ENCODE measurements around the gene PRKCA.

DNA sequence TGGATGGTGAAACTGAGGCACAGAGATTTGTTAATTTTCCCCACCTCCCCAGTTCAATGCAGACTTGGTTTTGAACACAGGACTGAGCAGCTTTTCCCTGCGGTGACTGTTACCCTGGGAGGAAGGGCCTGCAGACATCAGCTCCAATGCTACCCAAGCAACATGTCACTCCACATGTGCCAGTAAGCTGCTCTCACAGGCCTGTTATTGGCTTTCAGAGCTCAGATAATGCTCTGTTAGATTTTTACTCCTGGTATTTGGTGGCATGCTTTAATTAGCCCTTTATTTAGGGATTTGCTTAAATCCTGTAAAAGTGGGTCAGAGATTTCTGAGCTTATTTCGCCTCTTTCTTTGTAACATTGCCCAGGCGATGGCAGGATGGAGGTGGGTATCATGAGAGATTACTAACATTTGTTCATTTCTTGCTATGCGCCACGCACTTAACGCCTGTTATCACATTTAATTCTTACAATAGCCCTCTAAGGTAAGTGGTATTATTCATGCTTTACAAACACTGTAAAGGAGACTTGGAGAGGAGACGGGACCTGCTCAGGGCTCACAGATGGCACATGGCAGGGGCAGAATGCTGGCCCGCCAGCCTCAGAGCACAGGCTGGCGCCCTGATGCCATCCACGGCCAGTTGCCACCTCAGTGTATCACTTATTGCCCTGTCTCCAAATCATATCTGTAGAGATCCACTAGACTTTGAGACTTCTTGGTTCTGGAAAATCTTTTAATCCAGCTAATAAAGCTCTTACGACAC, 448.5 kb downstream of the PRKCA start:
- TF ChIP-seq, protein P1, sequence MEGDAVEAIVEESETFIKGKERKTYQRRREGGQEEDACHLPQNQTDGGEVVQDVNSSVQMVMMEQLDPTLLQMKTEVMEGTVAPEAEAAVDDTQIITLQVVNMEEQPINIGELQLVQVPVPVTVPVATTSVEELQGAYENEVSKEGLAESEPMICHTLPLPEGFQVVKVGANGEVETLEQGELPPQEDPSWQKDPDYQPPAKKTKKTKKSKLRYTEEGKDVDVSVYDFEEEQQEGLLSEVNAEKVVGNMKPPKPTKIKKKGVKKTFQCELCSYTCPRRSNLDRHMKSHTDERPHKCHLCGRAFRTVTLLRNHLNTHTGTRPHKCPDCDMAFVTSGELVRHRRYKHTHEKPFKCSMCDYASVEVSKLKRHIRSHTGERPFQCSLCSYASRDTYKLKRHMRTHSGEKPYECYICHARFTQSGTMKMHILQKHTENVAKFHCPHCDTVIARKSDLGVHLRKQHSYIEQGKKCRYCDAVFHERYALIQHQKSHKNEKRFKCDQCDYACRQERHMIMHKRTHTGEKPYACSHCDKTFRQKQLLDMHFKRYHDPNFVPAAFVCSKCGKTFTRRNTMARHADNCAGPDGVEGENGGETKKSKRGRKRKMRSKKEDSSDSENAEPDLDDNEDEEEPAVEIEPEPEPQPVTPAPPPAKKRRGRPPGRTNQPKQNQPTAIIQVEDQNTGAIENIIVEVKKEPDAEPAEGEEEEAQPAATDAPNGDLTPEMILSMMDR (conservative IDR thresholded peaks at IDR 0.05; ENCODE audit: low read length), result no peak
- TF ChIP-seq EZH2phosphoT487 (IDR thresholded peaks at IDR 0.05; ENCODE audit: borderline replicate concordance), result no peak
